GM18951 (cell line): ENCODE data around the gene TMEM164.

Experiments
- POLR2A ChIP-seq: IDR thresholded peaks from 4 replicates; pipeline ENCODE4 v1.6.1; 2011; ENCODE audit warnings: mild to moderate bottlenecking; ENCODE audit not compliant: insufficient read length, insufficient read depth; ENCODE audit errors: extremely low read depth
- in situ Hi-C: fragments of 300-500 bp; cut with MboI; formaldehyde crosslinking; loops from one replicate; pipeline ENCODE4 v1.12.0; 2022; ENCODE audit warnings: low sequenced_read_pairs, mixed read lengths, inconsistent platforms; ENCODE audit not compliant: unreplicated experiment

Gene TMEM164

DNA sequence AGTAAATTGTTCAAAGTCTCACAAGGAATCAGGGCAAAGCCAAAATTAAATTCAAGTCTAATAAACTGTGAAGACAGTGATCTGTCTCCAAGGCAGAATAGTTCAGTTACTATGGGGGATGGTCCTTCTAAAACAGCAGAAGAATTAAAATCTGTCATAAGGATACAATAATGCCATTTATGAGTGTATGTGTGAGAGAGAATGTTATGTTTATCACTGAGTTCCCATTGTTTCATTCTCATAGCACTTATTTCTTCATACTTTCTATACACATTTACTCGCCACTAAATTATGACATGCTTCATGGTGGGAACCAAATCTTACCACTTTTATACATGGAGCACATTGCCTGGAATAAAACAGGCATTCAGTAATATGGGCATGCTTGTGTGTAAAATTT lies 212.5 kb downstream of the TMEM164 start:
- TF ChIP-seq POLR2A: no peak
- in situ Hi-C loops: no loop called here

DNA sequence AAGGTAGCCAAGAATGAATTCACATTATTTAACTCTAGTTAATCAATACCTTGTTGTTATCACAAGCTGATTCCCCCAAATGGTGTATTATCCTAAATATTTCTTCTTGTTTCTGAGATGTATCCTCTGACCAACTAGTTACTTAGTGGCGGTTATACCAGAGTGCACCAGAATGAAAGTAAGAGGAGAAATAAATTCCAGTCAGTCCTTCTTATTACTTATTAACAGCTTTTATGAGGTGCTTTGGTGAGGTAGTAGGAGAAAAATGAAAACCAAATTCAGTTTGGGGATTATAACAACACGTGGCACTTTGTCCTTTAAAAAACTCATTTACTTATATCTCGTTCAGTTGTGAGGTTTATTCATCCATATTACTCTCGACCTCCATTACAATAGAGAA lies 213.1 kb downstream of the TMEM164 start:
- in situ Hi-C loops: no loop called here

GRCh38 chrX:110218591-110218990 lies 215.7 kb downstream of the TMEM164 start:
- no peak for TF ChIP-seq POLR2A
- in situ Hi-C loops: no loop called here

More for the DNA sequence above, 213.1 kb downstream of the TMEM164 start:
- TF ChIP-seq POLR2A: no peak

DNA sequence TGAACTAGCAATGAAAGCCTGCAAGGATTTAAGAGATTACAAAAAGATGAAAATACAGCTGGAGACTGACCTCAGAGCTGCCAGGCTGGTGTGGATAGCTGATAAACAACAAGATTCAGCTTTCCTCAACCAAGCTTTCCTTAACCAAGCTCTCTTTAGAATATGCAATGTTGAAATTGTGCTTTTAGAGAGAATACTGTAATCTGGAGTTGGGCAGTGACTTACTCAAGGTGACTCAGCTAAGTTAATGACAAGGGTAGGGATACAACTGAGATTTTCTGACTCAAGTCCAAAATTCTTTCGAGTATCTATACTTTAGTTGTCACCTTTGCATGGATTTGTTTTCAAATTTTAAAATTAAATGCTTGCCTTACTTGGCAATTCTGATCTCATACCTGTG lies 217.0 kb downstream of the TMEM164 start:
- no peak for TF ChIP-seq POLR2A
- in situ Hi-C loops: no loop called here

DNA sequence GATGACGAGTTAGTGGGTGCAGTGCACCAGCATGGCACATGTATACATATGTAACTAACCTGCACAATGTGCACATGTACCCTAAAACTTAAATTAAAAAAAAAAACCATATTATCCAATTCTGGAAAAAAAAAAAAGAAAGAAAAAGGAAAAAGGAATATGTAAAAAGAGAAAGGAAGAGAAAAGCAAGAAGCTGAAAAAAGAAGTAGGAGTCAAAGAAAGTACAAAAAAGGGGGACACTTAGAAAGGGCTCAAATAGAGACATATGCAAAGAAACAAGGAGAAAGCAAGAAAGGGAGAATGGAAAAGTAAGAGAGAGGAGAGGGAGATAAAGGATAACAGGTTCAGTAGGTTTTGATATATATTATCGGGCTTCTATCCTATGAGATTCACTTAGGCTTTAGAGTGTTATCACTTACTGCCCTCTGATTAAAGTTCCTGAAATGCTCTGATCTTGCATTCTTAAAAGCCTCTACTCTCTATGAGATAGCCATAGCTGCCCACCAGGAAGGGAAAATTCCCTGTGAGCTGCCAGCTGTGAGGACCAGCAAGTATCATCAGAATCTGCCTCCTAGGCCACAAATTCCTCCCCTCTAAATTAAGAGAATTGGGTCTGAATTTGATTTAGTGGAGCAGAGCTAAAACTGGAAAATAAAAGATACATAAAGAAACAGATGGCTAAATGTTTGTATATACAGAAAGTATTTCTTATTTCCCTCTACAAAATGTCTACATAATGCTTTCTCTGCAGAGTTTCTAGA lies 219.8 kb downstream of the TMEM164 start:
- in situ Hi-C loops: no loop called here
- no peak for TF ChIP-seq POLR2A

DNA sequence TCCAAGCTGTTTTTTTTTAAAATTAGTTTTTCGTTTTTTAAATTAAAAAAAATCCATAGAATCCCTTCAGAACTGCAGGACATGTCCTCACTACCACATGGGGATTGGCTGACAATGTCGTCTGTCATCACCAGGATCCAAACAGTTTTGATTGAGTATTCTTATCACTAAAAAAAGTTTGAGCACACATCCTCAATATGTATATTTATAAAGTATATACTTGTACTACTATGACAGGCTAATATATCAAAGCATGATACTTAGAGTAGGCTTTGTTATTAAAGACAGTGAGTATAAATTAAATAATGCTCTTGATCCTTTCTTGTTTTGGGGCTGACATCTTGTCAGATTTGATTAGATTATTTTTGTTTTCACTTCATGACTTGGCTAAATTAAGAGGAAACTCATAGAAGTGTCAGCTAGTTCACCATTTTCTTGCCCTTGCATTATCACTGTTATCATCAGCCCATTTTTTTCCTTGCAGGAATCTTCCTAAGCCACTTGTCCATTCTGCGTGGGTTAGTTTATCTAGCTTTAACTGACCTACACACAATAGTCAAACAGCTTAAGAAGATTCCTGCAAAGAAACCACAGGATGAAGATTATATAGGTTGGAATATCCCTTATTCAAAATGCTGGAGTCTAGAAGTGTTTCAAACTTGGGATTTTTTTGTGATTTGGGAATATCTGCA lies 222.2 kb downstream of the TMEM164 start:
- in situ Hi-C loops: no loop called here
- no peak for TF ChIP-seq POLR2A

- in situ Hi-C loops: no loop called here
- TF ChIP-seq POLR2A: no peak
Measured at GRCh38 chrX:110226931-110227330, 224.0 kb downstream of the TMEM164 start.
